K562 (cell line): ENCODE measurements around the gene RBPJ. TPM values are rescaled to one million over a fixed set of nuclear protein-coding genes. Genes with fewer than 3 reads are reported as not detected.

Source experiments
- ATAC-seq: fragments of 200-7000 bp; cut with Tn5 transposase; 3 replicates; pipeline ENCODE4 v1.9.1; 2020; ENCODE audit warnings: moderate library complexity
- BruUV-seq: library from RNA; stranded (reverse); fragments of 400-500 nt; replicated peaks from 2 replicates; lab custom pipeline; 2021; lab: Mats Ljungman, UMichigan
- CTCF ChIA-PET: fragments of 300-600 bp; formaldehyde crosslinking; extraction: SDS; loops from one replicate; lab custom pipeline; 2021; ENCODE audit warnings: low intra/inter-chr PET ratio; lab: Yijun Ruan, JAX
- POLR2A ChIA-PET: fragments of 300-600, 350-650 bp; sonication (Branson Sonifier 250); formaldehyde crosslinking; extraction: SDS; loops from one replicate; lab custom pipeline; 2021; ENCODE audit warnings: antibody characterized with exemption, inconsistent platforms; lab: Yijun Ruan, JAX
- DNase-seq, 4 experiments: peaks; one replicate each; pipeline versions ENCODE4 v3.0.0 to v3.0.0-alpha.2; 2011 to 2018; ENCODE audit warnings: low spot score in 3 of 4, mixed read lengths in 3 of 4; ENCODE audit errors: extremely low read depth in 1 of 4
- FAIRE-seq: peaks from 2 replicates; lab custom pipeline; 2011; peaks lifted over from hg19 to GRCh38; lab: Jason Lieb, UNC
- H2AFZ ChIP-seq: 2 replicates; pipeline ENCODE4 v1.6.0; 2011; ENCODE audit warnings: low read depth, low read length, control low read depth, inconsistent platforms
- H3K27ac ChIP-seq: fragments of 200-600 bp; 3 replicates; pipeline ENCODE4 v1.8.0; 2011; ENCODE audit warnings: low read depth, mild to moderate bottlenecking, control low read depth, inconsistent platforms, low read length, moderate library complexity, mixed read lengths; ENCODE audit errors: extremely low read depth
- H3K27me3 ChIP-seq, 2 experiments: fragments of 300-600 bp in 1 of 2; 2 replicates in 1 of 2; 3 replicates in 1 of 2; pipeline versions ENCODE4 v1.6.0 to v1.8.0; 2011; ENCODE audit warnings: inconsistent platforms in 2 of 2, low read length in 2 of 2, mild to moderate bottlenecking in 1 of 2, mixed read lengths in 1 of 2, moderate library complexity in 1 of 2; ENCODE audit not compliant: control insufficient read depth in 2 of 2, insufficient read depth in 2 of 2
- H3K36me3 ChIP-seq: fragments of 300-600 bp; 3 replicates; pipeline ENCODE4 v1.8.0; 2011; ENCODE audit warnings: mild to moderate bottlenecking, low read length, inconsistent platforms; ENCODE audit not compliant: control insufficient read depth, insufficient read depth
- H3K4me1 ChIP-seq, 2 experiments: fragments of 200-600 bp in 1 of 2; replicated peaks in 1 of 2; 2 replicates in 1 of 2; 3 replicates in 1 of 2; pipeline versions ENCODE4 v1.5.1 to v1.8.0; 2011; ENCODE audit warnings: inconsistent platforms in 2 of 2, low read length in 2 of 2, mild to moderate bottlenecking in 1 of 2, mixed read lengths in 1 of 2, moderate library complexity in 1 of 2; ENCODE audit not compliant: control insufficient read depth in 2 of 2, insufficient read depth in 2 of 2
- H3K4me2 ChIP-seq: 2 replicates; pipeline ENCODE4 v1.6.1; 2011; ENCODE audit warnings: low read length, control low read depth, inconsistent platforms, mixed read lengths; ENCODE audit not compliant: insufficient read depth
- H3K4me3 ChIP-seq: fragments of 200-600 bp; sonication (generic), shearing (Covaris generic); 2 replicates; pipeline ENCODE4 v1.5.1; 2016; ENCODE audit warnings: control low read depth, inconsistent platforms
- H3K79me2 ChIP-seq: fragments of 200-600 bp; 3 replicates; pipeline ENCODE4 v1.8.0; 2011; ENCODE audit warnings: low read length, inconsistent platforms; ENCODE audit not compliant: control insufficient read depth, insufficient read depth
- H3K9ac ChIP-seq, 2 experiments: 2 replicates each; pipeline versions ENCODE4 v1.6.0 to v1.6.1; 2011; ENCODE audit warnings: low read depth in 2 of 2, low read length in 2 of 2, control low read depth in 1 of 2, inconsistent platforms in 1 of 2, mild to moderate bottlenecking in 1 of 2, mixed read lengths in 1 of 2; ENCODE audit not compliant: insufficient read depth in 1 of 2
- H3K9me1 ChIP-seq: one replicate; pipeline ENCODE4 v1.6.0; 2011; ENCODE audit warnings: inconsistent platforms, mild to moderate bottlenecking, low read length, moderate library complexity; ENCODE audit not compliant: control insufficient read depth, insufficient read depth
- H3K9me3 ChIP-seq: replicated peaks from 2 replicates; pipeline ENCODE4 v1.5.1; 2011; ENCODE audit warnings: low read depth, low read length, inconsistent platforms; ENCODE audit not compliant: control insufficient read depth, insufficient read depth
- H4K20me1 ChIP-seq: replicated peaks from 2 replicates; pipeline ENCODE4 v1.6.1; 2011; ENCODE audit warnings: low read length, inconsistent platforms, mixed read lengths; ENCODE audit not compliant: control insufficient read depth, insufficient read depth
- ARID1B ChIP-seq: fragments of 450-650 bp; IDR thresholded peaks from 2 replicates; pipeline ENCODE4 v1.6.1; 2016; ENCODE audit warnings: antibody characterized with exemption, mild to moderate bottlenecking, inconsistent platforms
- BCL6 ChIP-seq: fragments of 250-450 bp; sonication (Bioruptor Pico); IDR thresholded peaks from 2 replicates; pipeline ENCODE4 v1.4.0; 2020
- CBFA2T2 ChIP-seq: fragments of 450-650 bp; conservative IDR thresholded peaks from 2 replicates; pipeline ENCODE4 v1.6.1; 2017; ENCODE audit warnings: mild to moderate bottlenecking
- CEBPB ChIP-seq: fragments of 450-650 bp; IDR thresholded peaks from 2 replicates; pipeline ENCODE4 v1.6.1; 2016; ENCODE audit warnings: missing genetic modification characterization, missing compliant biosample characterization
- DPF2 ChIP-seq: fragments of 450-650 bp; IDR thresholded peaks from 2 replicates; pipeline ENCODE4 v1.6.1; 2016
- EP300 ChIP-seq: IDR thresholded peaks from 2 replicates; pipeline ENCODE4 v1.6.1; 2012; ENCODE audit warnings: low read length, improper control_type of control experiment
- FOXK2 ChIP-seq, 2 experiments: fragments of 450-650 bp; IDR thresholded peaks in 1 of 2; conservative IDR thresholded peaks in 1 of 2; 2 replicates each; pipeline ENCODE4 v1.6.1; 2016; ENCODE audit warnings: low read depth in 2 of 2, mild to moderate bottlenecking in 1 of 2
- L3MBTL2 ChIP-seq: fragments of 450-650 bp; IDR thresholded peaks from 2 replicates; pipeline ENCODE4 v1.6.1; 2016; ENCODE audit warnings: mild to moderate bottlenecking, moderate library complexity
- NCOA4 ChIP-seq: fragments of 450-650 bp; IDR thresholded peaks from 2 replicates; pipeline ENCODE4 v1.6.1; 2018; ENCODE audit warnings: mild to moderate bottlenecking; ENCODE audit not compliant: partially characterized antibody
- NCOR1 ChIP-seq: fragments of 450-650 bp; IDR thresholded peaks from 2 replicates; pipeline ENCODE4 v1.6.1; 2016; ENCODE audit warnings: mild to moderate bottlenecking, moderate library complexity
- NR2C2 ChIP-seq, 2 experiments: fragments of 200-800 bp in 1 of 2; sonication (Bioruptor generic) in 1 of 2; sonication (generic) in 1 of 2; formaldehyde crosslinking in 1 of 2; IDR thresholded peaks; 2 replicates each; pipeline versions ENCODE4 v1.6.1 to v1.8.0; 2016 to 2022; ENCODE audit warnings: mild to moderate bottlenecking in 1 of 2, missing compliant biosample characterization in 1 of 2, missing genetic modification characterization in 1 of 2, missing genetic modification reagents in 1 of 2
- POLR2A ChIP-seq: fragments of 450-650 bp; conservative IDR thresholded peaks from 2 replicates; pipeline ENCODE4 v1.6.1; 2016
- SMAD2 ChIP-seq: fragments of 150-350 bp; IDR thresholded peaks from 2 replicates; pipeline ENCODE4 v1.6.1; 2014; ENCODE audit warnings: low read depth, mild to moderate bottlenecking, low read length
- SOX6 ChIP-seq: fragments of 450-650 bp; IDR thresholded peaks from 2 replicates; pipeline ENCODE4 v1.6.1; 2014; ENCODE audit warnings: mild to moderate bottlenecking
- TAL1 ChIP-seq: fragments of 450-650 bp; IDR thresholded peaks from 2 replicates; pipeline ENCODE4 v1.6.1; 2016; ENCODE audit warnings: mild to moderate bottlenecking
- TBP ChIP-seq: optimal IDR thresholded peaks from 2 replicates; pipeline ENCODE3; 2011; ENCODE audit warnings: low read depth, low read length, improper control_type of control experiment
- YY1 ChIP-seq, 3 experiments: IDR thresholded peaks; 2 replicates each; pipeline ENCODE4 v1.6.1; 2011; ENCODE audit warnings: low read length in 2 of 3, mild to moderate bottlenecking in 2 of 3, moderate library complexity in 2 of 3, borderline replicate concordance in 1 of 3, control low read depth in 1 of 3, low read depth in 1 of 3; ENCODE audit not compliant: insufficient read depth in 3 of 3, insufficient replicate concordance in 2 of 3, control insufficient read depth in 1 of 3, insufficient read length in 1 of 3; ENCODE audit errors: extremely low read depth in 1 of 3
- ZNF707 ChIP-seq: fragments of 250-450 bp; sonication (Bioruptor Pico); conservative IDR thresholded peaks from 2 replicates; pipeline ENCODE4 v1.8.0; 2022; ENCODE audit warnings: inconsistent platforms, mild to moderate bottlenecking, moderate library complexity
- WGBS: fragments of 100-300 bp; shearing (Covaris generic); methylation state at CpG from one replicate; pipeline ENCODE4 v1.1.6; 2016; ENCODE audit warnings: low coverage, mixed read lengths; ENCODE audit not compliant: insufficient coverage; ENCODE audit errors: missing lambda C conversion rate; 5-methylcytosine and 5-hydroxymethylcytosine counted together
- in situ Hi-C: fragments of 300-500 bp; cut with MboI; formaldehyde crosslinking; loops from 4 replicates; pipeline ENCODE4 v1.15.0; 2018; ENCODE audit warnings: inconsistent platforms, mixed read lengths
- intact Hi-C: fragments of 100-400 bp; cut with micrococcal nuclease; formaldehyde crosslinking; loops from 2 replicates; pipeline ENCODE4 v1.14.2; 2022
- polyA plus RNA-seq, 8 experiments: library from polyadenylated mRNA; depleted of rRNA in 4 of 8; stranded (reverse) in 5 of 8; unstranded in 3 of 8; fragments of >200 nt; fragmentation: Nextera tagmentation in 2 of 8; fragmentation: Illumina TruSeq in 1 of 8; extraction: Ambion mirVana in 2 of 8; extraction: Trizol in 1 of 8; gene quantifications; 2 replicates each; pipeline versions ENCODE4 v1.2.1 to v1.2.3, GENCODE V29; 2011 to 2014; ENCODE audit warnings: inconsistent platforms in 1 of 8, missing spikeins in 1 of 8
- total RNA-seq, 7 experiments: library from RNA; depleted of rRNA in 6 of 7; stranded (reverse); fragments of >200 nt in 6 of 7; fragmentation: Illumina TruSeq in 2 of 7; extraction: Trizol in 2 of 7; gene quantifications; 2 replicates each; pipeline versions ENCODE4 v1.2.1 to v1.2.3, GENCODE V29; 2011 to 2021; ENCODE audit warnings: low replicate concordance in 1 of 7
- TF ChIP-seq, protein P1 (sequence below): fragments of 450-650 bp; IDR thresholded peaks from 2 replicates; pipeline ENCODE4 v1.6.1; 2016
- TF ChIP-seq, protein P2 (sequence below), 2 experiments: fragments of 450-650 bp; conservative IDR thresholded peaks; 2 replicates each; pipeline ENCODE4 v1.6.1; 2017; ENCODE audit warnings: mild to moderate bottlenecking in 2 of 2, moderate library complexity in 2 of 2

The RBPJ gene
- total and polyA plus RNA-seq, 9 of the 15 experiments (the other 6 are each of a cell fraction or from before 2014, with no cell fraction given): 17.2 to 49.4 (median 33.8) TPM

DNA sequence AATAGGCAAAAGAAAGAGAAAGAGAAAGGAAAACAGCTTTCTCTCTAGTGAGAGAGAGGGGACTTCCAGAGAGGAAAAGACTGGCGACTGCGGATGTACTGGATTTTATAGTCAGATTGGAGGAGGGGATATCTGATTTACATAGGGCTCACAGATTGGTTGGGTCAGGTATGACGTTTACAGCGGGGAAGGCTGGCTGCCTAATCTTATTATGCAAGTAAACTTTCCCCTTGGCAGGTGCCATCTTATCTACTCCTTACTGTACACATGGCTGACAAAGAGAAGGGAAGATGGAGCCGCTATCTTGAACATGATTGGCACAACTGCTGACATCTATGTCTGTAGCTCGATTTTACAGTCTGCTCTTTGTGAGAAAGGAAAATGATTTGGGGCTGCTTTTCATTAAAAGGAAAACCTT, 25.4 kb downstream of the RBPJ start:
- peak; percentile 92 for ATAC-seq
- Histone ChIP-seq H4K20me1 (peaks cover 32% of the 10 kb centered on the region; the same call in 1 of the 2 replicates), H2AFZ (no peak overlapping the region), H3K9me3 (no peaks in the 10 kb centered on the region), H3K36me3 (no peaks in the 10 kb centered on the region), H3K4me2 (peak overlapping the region; percentile 35), H3K4me1 (peaks cover 5 to 14% of the 10 kb centered on the region in 2 experiments; a peak in 4 of 5 replicates), H3K27me3 (no peaks in the 10 kb centered on the region), H3K27ac (peak overlapping the region; percentile 20; the same call in 1 of the 3 replicates), H3K4me3 (no peak overlapping the region), H3K79me2 (peaks cover 80% of the 10 kb centered on the region), H3K9ac (no peak overlapping the region), H3K9me1 (no peaks in the 10 kb centered on the region)
- intact Hi-C loops (no loop called here), in situ Hi-C loops (no loop called here)
- BruUV-seq: no TSS peak
- peak; percentile 93 for FAIRE-seq
- ChIA-PET CTCF (no interaction called here), POLR2A (interaction anchor here (0.6 to 1.3 kb wide), 3 partner anchors 10 to 921 kb away, joined by 3 to 6 read pairs (median 5); no protein-coding TSS in a partner anchor)
- peak; percentile 33 to 83 (median 58) for DNase-seq
- 2% methylated on average over 6 of the region's 6 CpGs for WGBS
- peak; percentile 35; the same call in 1 of the 2 replicates for TF ChIP-seq L3MBTL2
- peak; percentile 27; the same call in 1 of the 2 replicates for TF ChIP-seq CEBPB
- TF ChIP-seq, protein P1, sequence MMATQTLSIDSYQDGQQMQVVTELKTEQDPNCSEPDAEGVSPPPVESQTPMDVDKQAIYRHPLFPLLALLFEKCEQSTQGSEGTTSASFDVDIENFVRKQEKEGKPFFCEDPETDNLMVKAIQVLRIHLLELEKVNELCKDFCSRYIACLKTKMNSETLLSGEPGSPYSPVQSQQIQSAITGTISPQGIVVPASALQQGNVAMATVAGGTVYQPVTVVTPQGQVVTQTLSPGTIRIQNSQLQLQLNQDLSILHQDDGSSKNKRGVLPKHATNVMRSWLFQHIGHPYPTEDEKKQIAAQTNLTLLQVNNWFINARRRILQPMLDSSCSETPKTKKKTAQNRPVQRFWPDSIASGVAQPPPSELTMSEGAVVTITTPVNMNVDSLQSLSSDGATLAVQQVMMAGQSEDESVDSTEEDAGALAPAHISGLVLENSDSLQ: peak; percentile 86
- peak; percentile 72 for TF ChIP-seq CBFA2T2
- no peak for TF ChIP-seq NCOA4
- peak in 1 of 2 experiments; percentile 48; a peak in 3 of 4 replicates for TF ChIP-seq FOXK2 (conservative IDR thresholded peaks at IDR 0.05 in 1 of 2, IDR thresholded peaks at IDR 0.05 in 1 of 2; ENCODE audit: low read depth in 2 of 2)
- peak; percentile 9 to 86 (median 18) for TF ChIP-seq YY1 (IDR thresholded peaks at IDR 0.05; ENCODE audit: borderline replicate concordance in 1 of 3, control insufficient read depth in 1 of 3, extremely low read depth in 1 of 3, insufficient read depth in 3 of 3, insufficient read length in 1 of 3, insufficient replicate concordance in 2 of 3, low read depth in 1 of 3, low read length in 2 of 3)
- no peak for TF ChIP-seq SMAD2
- peak; percentile 44; the same call in 1 of the 2 replicates for TF ChIP-seq POLR2A
- TF ChIP-seq ARID1B: peak; percentile 61; the same call in 1 of the 2 replicates
- TF ChIP-seq EP300: 0 out of 2 replicates have a peak, but pooled peaks have one; percentile 31
- no peak for TF ChIP-seq ZNF707 (CRISPR knock-in tag)
- TF ChIP-seq SOX6: peak; percentile 67; the same call in 1 of the 2 replicates
- peak; percentile 53; the same call in 1 of the 2 replicates for TF ChIP-seq TAL1
- no peak for TF ChIP-seq NR2C2 (CRISPR knock-in tag; IDR thresholded peaks at IDR 0.05)
- TF ChIP-seq NR2C2 (tag; IDR thresholded peaks at IDR 0.05): peak; percentile 68
- 0 out of 2 replicates have a peak, but pooled peaks have one; percentile 27 for TF ChIP-seq DPF2
- peak; percentile 58 for TF ChIP-seq NCOR1
- TF ChIP-seq TBP: peak; percentile 46
- TF ChIP-seq, protein P2, sequence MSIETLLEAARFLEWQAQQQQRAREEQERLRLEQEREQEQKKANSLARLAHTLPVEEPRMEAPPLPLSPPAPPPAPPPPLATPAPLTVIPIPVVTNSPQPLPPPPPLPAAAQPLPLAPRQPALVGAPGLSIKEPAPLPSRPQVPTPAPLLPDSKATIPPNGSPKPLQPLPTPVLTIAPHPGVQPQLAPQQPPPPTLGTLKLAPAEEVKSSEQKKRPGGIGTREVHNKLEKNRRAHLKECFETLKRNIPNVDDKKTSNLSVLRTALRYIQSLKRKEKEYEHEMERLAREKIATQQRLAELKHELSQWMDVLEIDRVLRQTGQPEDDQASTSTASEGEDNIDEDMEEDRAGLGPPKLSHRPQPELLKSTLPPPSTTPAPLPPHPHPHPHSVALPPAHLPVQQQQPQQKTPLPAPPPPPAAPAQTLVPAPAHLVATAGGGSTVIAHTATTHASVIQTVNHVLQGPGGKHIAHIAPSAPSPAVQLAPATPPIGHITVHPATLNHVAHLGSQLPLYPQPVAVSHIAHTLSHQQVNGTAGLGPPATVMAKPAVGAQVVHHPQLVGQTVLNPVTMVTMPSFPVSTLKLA (conservative IDR thresholded peaks at IDR 0.05): peak; percentile 19 to 25; a peak in 1 of 4 replicates
- TF ChIP-seq BCL6 (CRISPR knock-in tag): no peak
